HEK293 (cell line): ENCODE measurements around the gene ARID3B.

Experiments
- GLIS2 ChIP-seq: fragments of 450-650 bp; formaldehyde crosslinking; IDR thresholded peaks from 2 replicates; pipeline ENCODE4 v1.5.1; 2016; ENCODE audit warnings: missing biosample characterization, missing genetic modification characterization
- OVOL3 ChIP-seq: fragments of 450-650 bp; formaldehyde crosslinking; IDR thresholded peaks from 2 replicates; pipeline ENCODE4 v1.5.1; 2016; ENCODE audit warnings: missing biosample characterization, missing genetic modification characterization
- REPIN1 ChIP-seq: fragments of 450-650 bp; formaldehyde crosslinking; IDR thresholded peaks from 2 replicates; pipeline ENCODE4 v1.5.1; 2017; ENCODE audit warnings: missing biosample characterization, missing genetic modification characterization, low read depth
- ZFP41 ChIP-seq: fragments of 450-650 bp; formaldehyde crosslinking; IDR thresholded peaks from 2 replicates; pipeline ENCODE4 v1.5.1; 2016; ENCODE audit warnings: missing biosample characterization, missing genetic modification characterization, borderline replicate concordance
- ZNF155 ChIP-seq: fragments of 450-650 bp; formaldehyde crosslinking; IDR thresholded peaks from 2 replicates; pipeline ENCODE4 v1.5.1; 2016; ENCODE audit warnings: missing biosample characterization, missing genetic modification characterization
- ZNF157 ChIP-seq: fragments of 450-650 bp; formaldehyde crosslinking; IDR thresholded peaks from 2 replicates; pipeline ENCODE4 v1.5.1; 2016; ENCODE audit warnings: missing biosample characterization, missing genetic modification characterization
- ZNF16 ChIP-seq: fragments of 450-650 bp; formaldehyde crosslinking; IDR thresholded peaks from 2 replicates; pipeline ENCODE4 v1.5.1; 2016; ENCODE audit warnings: low read depth, missing biosample characterization, missing genetic modification characterization
- ZNF223 ChIP-seq: fragments of 450-650 bp; formaldehyde crosslinking; IDR thresholded peaks from 2 replicates; pipeline ENCODE4 v1.5.1; 2016; ENCODE audit warnings: missing biosample characterization, missing genetic modification characterization
- ZNF23 ChIP-seq: fragments of 450-650 bp; formaldehyde crosslinking; IDR thresholded peaks from 2 replicates; pipeline ENCODE4 v1.5.1; 2016; ENCODE audit warnings: missing biosample characterization, missing genetic modification characterization, borderline replicate concordance
- ZNF248 ChIP-seq: fragments of 450-650 bp; formaldehyde crosslinking; IDR thresholded peaks from 2 replicates; pipeline ENCODE4 v1.5.1; 2017; ENCODE audit warnings: missing biosample characterization, missing genetic modification characterization
- ZNF341 ChIP-seq: fragments of 450-650 bp; formaldehyde crosslinking; IDR thresholded peaks from 2 replicates; pipeline ENCODE4; 2016; ENCODE audit warnings: low read depth, missing biosample characterization, missing genetic modification characterization
- ZNF423 ChIP-seq: fragments of 450-650 bp; formaldehyde crosslinking; IDR thresholded peaks from 2 replicates; pipeline ENCODE4 v1.5.1; 2016; ENCODE audit warnings: missing biosample characterization, missing genetic modification characterization
- ZNF561 ChIP-seq: fragments of 450-650 bp; IDR thresholded peaks from 2 replicates; pipeline ENCODE4 v1.5.1; 2018; ENCODE audit warnings: missing biosample characterization, missing genetic modification characterization, borderline replicate concordance
- ZNF585B ChIP-seq: fragments of 450-650 bp; formaldehyde crosslinking; IDR thresholded peaks from 2 replicates; pipeline ENCODE4 v1.5.1; 2016; ENCODE audit warnings: missing biosample characterization, missing genetic modification characterization
- ZNF660 ChIP-seq: fragments of 450-650 bp; IDR thresholded peaks from 2 replicates; pipeline ENCODE4 v1.5.1; 2018; ENCODE audit warnings: missing biosample characterization, mild to moderate bottlenecking, missing genetic modification characterization
- ZNF664 ChIP-seq: fragments of 450-650 bp; formaldehyde crosslinking; IDR thresholded peaks from 2 replicates; pipeline ENCODE4 v1.5.1; 2016; ENCODE audit warnings: missing biosample characterization, missing genetic modification characterization
- ZNF76 ChIP-seq: fragments of 450-650 bp; formaldehyde crosslinking; IDR thresholded peaks from 2 replicates; pipeline ENCODE4; 2016; ENCODE audit warnings: low read depth, missing biosample characterization, missing genetic modification characterization, borderline replicate concordance
- ZNF791 ChIP-seq: fragments of 450-650 bp; formaldehyde crosslinking; IDR thresholded peaks from 2 replicates; pipeline ENCODE4 v1.5.1; 2016; ENCODE audit warnings: missing biosample characterization, missing genetic modification characterization
- TF ChIP-seq, protein P1 (sequence below): fragments of 450-650 bp; formaldehyde crosslinking; conservative IDR thresholded peaks from 2 replicates; pipeline ENCODE4 v1.5.1; 2016; ENCODE audit warnings: low read depth, missing biosample characterization, missing genetic modification characterization
- TF ChIP-seq, protein P2 (sequence below): fragments of 450-650 bp; formaldehyde crosslinking; IDR thresholded peaks from 2 replicates; pipeline ENCODE4 v1.5.1; 2016; ENCODE audit warnings: missing biosample characterization, missing genetic modification characterization
- TF ChIP-seq, protein P3 (sequence below): fragments of 450-650 bp; IDR thresholded peaks from 2 replicates; pipeline ENCODE4 v1.5.1; 2018; ENCODE audit warnings: missing biosample characterization, missing genetic modification characterization
- TF ChIP-seq, protein P4 (sequence below): fragments of 450-650 bp; formaldehyde crosslinking; IDR thresholded peaks from 2 replicates; pipeline ENCODE4 v1.5.1; 2016; ENCODE audit warnings: missing biosample characterization, missing genetic modification characterization
- TF ChIP-seq, protein P5 (sequence below): fragments of 450-650 bp; formaldehyde crosslinking; IDR thresholded peaks from 2 replicates; pipeline ENCODE4 v1.5.1; 2016; ENCODE audit warnings: missing biosample characterization, missing genetic modification characterization
- TF ChIP-seq, protein P6 (sequence below): fragments of 450-650 bp; formaldehyde crosslinking; IDR thresholded peaks from 2 replicates; pipeline ENCODE4 v1.5.1; 2017; ENCODE audit warnings: missing biosample characterization, missing genetic modification characterization
- TF ChIP-seq, protein P7 (sequence below): sonication (generic); formaldehyde crosslinking; IDR thresholded peaks from 2 replicates; pipeline ENCODE4 v1.8.1; 2022; ENCODE audit warnings: mild to moderate bottlenecking, moderate library complexity, missing genetic modification reagents

The ARID3B gene

DNA sequence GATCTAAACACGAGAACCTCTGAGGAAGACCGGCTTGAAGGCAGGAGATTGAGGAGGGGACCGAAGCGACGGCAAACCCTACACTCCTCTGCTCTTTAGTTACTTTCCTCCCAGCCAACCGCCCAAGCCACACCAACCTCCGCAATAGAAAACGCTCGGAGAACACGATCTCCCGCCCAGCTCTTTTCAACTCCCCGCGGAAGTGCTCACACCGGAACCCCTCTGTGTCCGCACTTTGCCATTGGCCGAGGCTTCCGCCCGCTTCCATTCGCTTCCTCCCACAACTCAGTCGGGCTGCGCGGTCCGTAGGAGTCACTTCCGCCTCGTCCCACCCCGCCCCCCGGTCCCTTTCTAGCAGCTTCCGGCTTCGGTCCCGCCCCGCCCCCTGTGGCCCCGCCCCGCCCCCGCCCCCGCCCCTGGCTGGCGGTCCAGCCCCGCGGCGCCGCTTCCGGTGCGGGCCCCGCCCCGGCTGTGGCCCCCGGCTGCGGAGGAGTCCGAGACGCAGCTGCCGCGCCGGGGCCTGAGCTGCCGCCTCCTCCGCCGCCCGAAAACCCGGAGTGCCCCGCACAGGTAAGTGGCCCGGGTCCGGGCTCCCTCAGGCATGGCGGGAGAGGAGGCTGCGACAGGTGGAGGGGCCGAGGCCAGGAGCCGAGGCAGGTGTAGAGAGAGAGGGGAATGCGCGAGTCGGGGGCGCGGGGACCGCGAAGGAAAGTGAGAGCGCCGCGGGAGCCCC lies at the start of gene ARID3B (continued):
- TF ChIP-seq ZNF664 (tag by site-specific recombination), result no peak
- TF ChIP-seq, protein P1, sequence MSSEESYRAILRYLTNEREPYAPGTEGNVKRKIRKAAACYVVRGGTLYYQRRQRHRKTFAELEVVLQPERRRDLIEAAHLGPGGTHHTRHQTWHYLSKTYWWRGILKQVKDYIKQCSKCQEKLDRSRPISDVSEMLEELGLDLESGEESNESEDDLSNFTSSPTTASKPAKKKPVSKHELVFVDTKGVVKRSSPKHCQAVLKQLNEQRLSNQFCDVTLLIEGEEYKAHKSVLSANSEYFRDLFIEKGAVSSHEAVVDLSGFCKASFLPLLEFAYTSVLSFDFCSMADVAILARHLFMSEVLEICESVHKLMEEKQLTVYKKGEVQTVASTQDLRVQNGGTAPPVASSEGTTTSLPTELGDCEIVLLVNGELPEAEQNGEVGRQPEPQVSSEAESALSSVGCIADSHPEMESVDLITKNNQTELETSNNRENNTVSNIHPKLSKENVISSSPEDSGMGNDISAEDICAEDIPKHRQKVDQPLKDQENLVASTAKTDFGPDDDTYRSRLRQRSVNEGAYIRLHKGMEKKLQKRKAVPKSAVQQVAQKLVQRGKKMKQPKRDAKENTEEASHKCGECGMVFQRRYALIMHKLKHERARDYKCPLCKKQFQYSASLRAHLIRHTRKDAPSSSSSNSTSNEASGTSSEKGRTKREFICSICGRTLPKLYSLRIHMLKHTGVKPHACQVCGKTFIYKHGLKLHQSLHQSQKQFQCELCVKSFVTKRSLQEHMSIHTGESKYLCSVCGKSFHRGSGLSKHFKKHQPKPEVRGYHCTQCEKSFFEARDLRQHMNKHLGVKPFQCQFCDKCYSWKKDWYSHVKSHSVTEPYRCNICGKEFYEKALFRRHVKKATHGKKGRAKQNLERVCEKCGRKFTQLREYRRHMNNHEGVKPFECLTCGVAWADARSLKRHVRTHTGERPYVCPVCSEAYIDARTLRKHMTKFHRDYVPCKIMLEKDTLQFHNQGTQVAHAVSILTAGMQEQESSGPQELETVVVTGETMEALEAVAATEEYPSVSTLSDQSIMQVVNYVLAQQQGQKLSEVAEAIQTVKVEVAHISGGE (tag by site-specific recombination), result peak; percentile 98
- no peak for TF ChIP-seq ZNF223 (tag by site-specific recombination)
- peak; percentile 73 for TF ChIP-seq ZNF76 (tag by site-specific recombination)
- TF ChIP-seq ZNF157 (tag by site-specific recombination), result no peak
- no peak for TF ChIP-seq REPIN1
- no peak for TF ChIP-seq ZNF16 (tag by site-specific recombination)
- TF ChIP-seq ZNF248, result no peak
- TF ChIP-seq ZNF155, result no peak
- TF ChIP-seq ZNF561 (tag by site-specific recombination), result 0 out of 2 replicates have a peak, but pooled peaks have one; percentile 54
- TF ChIP-seq, protein P2, sequence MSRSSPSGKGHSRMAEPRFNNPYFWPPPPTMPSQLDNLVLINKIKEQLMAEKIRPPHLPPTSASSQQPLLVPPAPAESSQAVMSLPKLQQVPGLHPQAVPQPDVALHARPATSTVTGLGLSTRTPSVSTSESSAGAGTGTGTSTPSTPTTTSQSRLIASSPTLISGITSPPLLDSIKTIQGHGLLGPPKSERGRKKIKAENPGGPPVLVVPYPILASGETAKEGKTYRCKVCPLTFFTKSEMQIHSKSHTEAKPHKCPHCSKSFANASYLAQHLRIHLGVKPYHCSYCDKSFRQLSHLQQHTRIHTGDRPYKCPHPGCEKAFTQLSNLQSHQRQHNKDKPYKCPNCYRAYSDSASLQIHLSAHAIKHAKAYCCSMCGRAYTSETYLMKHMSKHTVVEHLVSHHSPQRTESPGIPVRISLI (tag by site-specific recombination), result no peak
- no peak for TF ChIP-seq ZNF23 (tag by site-specific recombination)
- TF ChIP-seq OVOL3 (tag by site-specific recombination), result no peak
- TF ChIP-seq, protein P3, sequence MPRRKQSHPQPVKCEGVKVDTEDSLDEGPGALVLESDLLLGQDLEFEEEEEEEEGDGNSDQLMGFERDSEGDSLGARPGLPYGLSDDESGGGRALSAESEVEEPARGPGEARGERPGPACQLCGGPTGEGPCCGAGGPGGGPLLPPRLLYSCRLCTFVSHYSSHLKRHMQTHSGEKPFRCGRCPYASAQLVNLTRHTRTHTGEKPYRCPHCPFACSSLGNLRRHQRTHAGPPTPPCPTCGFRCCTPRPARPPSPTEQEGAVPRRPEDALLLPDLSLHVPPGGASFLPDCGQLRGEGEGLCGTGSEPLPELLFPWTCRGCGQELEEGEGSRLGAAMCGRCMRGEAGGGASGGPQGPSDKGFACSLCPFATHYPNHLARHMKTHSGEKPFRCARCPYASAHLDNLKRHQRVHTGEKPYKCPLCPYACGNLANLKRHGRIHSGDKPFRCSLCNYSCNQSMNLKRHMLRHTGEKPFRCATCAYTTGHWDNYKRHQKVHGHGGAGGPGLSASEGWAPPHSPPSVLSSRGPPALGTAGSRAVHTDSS (tag by site-specific recombination), result no peak
- TF ChIP-seq ZFP41 (tag by site-specific recombination), result no peak
- TF ChIP-seq, protein P4, sequence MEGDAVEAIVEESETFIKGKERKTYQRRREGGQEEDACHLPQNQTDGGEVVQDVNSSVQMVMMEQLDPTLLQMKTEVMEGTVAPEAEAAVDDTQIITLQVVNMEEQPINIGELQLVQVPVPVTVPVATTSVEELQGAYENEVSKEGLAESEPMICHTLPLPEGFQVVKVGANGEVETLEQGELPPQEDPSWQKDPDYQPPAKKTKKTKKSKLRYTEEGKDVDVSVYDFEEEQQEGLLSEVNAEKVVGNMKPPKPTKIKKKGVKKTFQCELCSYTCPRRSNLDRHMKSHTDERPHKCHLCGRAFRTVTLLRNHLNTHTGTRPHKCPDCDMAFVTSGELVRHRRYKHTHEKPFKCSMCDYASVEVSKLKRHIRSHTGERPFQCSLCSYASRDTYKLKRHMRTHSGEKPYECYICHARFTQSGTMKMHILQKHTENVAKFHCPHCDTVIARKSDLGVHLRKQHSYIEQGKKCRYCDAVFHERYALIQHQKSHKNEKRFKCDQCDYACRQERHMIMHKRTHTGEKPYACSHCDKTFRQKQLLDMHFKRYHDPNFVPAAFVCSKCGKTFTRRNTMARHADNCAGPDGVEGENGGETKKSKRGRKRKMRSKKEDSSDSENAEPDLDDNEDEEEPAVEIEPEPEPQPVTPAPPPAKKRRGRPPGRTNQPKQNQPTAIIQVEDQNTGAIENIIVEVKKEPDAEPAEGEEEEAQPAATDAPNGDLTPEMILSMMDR, result no peak
- TF ChIP-seq ZNF585B (tag by site-specific recombination), result no peak
- TF ChIP-seq ZNF791 (tag by site-specific recombination), result 0 out of 2 replicates have a peak, but pooled peaks have one; percentile 37
- TF ChIP-seq ZNF423, result peak; percentile 47; the same call in 1 of the 2 replicates
- 0 out of 2 replicates have a peak, but pooled peaks have one; percentile 13 for TF ChIP-seq ZNF341 (tag by site-specific recombination)
- TF ChIP-seq, protein P5, sequence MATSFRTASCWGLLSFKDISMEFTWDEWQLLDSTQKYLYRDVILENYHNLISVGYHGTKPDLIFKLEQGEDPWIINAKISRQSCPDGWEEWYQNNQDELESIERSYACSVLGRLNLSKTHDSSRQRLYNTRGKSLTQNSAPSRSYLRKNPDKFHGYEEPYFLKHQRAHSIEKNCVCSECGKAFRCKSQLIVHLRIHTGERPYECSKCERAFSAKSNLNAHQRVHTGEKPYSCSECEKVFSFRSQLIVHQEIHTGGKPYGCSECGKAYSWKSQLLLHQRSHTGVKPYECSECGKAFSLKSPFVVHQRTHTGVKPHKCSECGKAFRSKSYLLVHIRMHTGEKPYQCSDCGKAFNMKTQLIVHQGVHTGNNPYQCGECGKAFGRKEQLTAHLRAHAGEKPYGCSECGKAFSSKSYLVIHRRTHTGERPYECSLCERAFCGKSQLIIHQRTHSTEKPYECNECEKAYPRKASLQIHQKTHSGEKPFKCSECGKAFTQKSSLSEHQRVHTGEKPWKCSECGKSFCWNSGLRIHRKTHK (tag by site-specific recombination), result no peak
- TF ChIP-seq, protein P6, sequence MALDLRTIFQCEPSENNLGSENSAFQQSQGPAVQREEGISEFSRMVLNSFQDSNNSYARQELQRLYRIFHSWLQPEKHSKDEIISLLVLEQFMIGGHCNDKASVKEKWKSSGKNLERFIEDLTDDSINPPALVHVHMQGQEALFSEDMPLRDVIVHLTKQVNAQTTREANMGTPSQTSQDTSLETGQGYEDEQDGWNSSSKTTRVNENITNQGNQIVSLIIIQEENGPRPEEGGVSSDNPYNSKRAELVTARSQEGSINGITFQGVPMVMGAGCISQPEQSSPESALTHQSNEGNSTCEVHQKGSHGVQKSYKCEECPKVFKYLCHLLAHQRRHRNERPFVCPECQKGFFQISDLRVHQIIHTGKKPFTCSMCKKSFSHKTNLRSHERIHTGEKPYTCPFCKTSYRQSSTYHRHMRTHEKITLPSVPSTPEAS (tag by site-specific recombination), result no peak
- TF ChIP-seq GLIS2 (tag by site-specific recombination), result peak; percentile 32; the same call in 1 of the 2 replicates
- peak; percentile 33 for TF ChIP-seq ZNF660 (tag by site-specific recombination)
- TF ChIP-seq, protein P7, sequence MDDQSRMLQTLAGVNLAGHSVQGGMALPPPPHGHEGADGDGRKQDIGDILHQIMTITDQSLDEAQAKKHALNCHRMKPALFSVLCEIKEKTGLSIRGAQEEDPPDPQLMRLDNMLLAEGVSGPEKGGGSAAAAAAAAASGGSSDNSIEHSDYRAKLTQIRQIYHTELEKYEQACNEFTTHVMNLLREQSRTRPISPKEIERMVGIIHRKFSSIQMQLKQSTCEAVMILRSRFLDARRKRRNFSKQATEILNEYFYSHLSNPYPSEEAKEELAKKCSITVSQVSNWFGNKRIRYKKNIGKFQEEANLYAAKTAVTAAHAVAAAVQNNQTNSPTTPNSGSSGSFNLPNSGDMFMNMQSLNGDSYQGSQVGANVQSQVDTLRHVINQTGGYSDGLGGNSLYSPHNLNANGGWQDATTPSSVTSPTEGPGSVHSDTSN (CRISPR knock-in tag), result 0 out of 2 replicates have a peak, but pooled peaks have one; percentile 49
